BJ (cell line): ENCODE measurements around the gene C12orf75. TPM values are rescaled to one million over a fixed set of nuclear protein-coding genes. Genes with fewer than 3 reads are reported as not detected.

Source experiments
- CTCF ChIA-PET: fragments of 350-600 bp; formaldehyde crosslinking; extraction: SDS; loops from one replicate; lab custom pipeline; 2021; ENCODE audit warnings: antibody characterized with exemption, inconsistent platforms; lab: Yijun Ruan, JAX
- POLR2A ChIA-PET: fragments of 300-600 bp; sonication (Branson Sonifier 250); formaldehyde crosslinking; extraction: SDS; loops from one replicate; lab custom pipeline; 2021; ENCODE audit warnings: antibody characterized with exemption; lab: Charles Lee
- DNase-seq: peaks from one replicate; pipeline ENCODE4 v3.0.0-alpha.2; 2011; ENCODE audit warnings: low read depth
- H3K27me3 ChIP-seq: 2 replicates; pipeline ENCODE4 v1.6.0; 2011; ENCODE audit warnings: low read length; ENCODE audit not compliant: control insufficient read depth, insufficient read depth
- H3K36me3 ChIP-seq: 2 replicates; pipeline ENCODE4 v1.5.1; 2011; ENCODE audit warnings: low read length; ENCODE audit not compliant: control insufficient read depth, insufficient read depth
- H3K4me3 ChIP-seq: 2 replicates; pipeline ENCODE4 v1.5.1; 2011; ENCODE audit warnings: low read depth, mild to moderate bottlenecking, control low read depth, low read length
- CTCF ChIP-seq: IDR thresholded peaks from 2 replicates; pipeline ENCODE4 v1.5.1; 2011; ENCODE audit warnings: low read depth, mild to moderate bottlenecking, control low read depth, inconsistent platforms, low read length, moderate library complexity; ENCODE audit not compliant: insufficient read depth
- polyA plus RNA-seq: library from polyadenylated mRNA; depleted of rRNA; stranded (reverse); fragments of >200 nt; gene quantifications from 2 replicates; pipeline ENCODE4 v1.2.3, GENCODE V29; 2011

C12orf75 gene
- polyA plus RNA-seq, 1 experiment, result 365 TPM

DNA sequence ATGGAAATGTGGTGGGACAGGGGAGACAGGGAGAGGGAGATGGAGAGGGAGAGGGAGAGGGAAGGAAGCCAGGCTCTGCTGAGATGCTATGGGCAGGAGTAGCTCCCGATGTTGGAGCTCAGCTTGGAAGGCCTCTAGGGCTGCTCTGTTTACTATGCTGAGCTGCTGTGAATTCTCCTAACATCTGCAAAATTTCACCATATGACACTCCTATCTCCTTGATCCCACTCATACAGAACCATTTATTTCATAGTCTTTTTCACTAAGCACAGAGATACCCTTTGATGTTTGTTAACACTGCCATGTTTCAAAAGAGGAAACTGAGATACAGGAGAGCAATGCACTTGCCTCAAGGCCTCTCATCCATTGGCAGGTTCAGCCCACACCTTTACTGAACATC lies 60.7 kb downstream of the C12orf75 start:
- POLR2A ChIA-PET, result no interaction called here
- peaks cover 3% of the 10 kb centered on the region for H3K36me3 ChIP-seq
- CTCF ChIA-PET, result interaction anchor here (2.2 kb wide), 1 partner anchor 9 kb away, joined by 5 read pairs; no protein-coding TSS in a partner anchor
- no peak overlapping the region for H3K4me3 ChIP-seq
- no peak for TF ChIP-seq CTCF
- no peaks in the 10 kb centered on the region for H3K27me3 ChIP-seq
- DNase-seq, result no peak

DNA sequence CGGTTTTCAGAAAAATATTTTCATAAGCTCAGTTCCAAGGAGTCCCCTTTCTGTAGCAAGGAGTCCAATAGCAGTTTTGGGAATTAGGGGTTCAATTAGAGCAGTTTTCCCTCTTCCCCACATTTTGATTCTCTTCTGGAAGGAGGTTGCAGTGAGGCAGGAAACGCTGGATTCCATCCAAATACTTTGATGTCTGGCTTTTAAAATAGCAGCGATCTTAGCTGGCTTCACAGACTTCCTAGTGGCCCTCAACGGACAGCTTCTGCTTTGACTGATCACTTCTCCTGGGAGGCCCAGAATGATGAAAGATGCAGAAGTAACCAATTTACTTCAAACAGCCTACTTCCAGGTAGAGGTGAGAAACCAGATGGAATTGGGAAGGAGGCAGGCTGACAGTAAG lies 63.1 kb downstream of the C12orf75 start:
- ChIA-PET POLR2A (no interaction called here), CTCF (interaction anchor here (1.1 to 2.0 kb wide), 2 partner anchors 9 to 11 kb away, joined by 4 to 8 read pairs; no protein-coding TSS in a partner anchor)
- DNase-seq, result no peak
- no peak overlapping the region for H3K4me3 ChIP-seq
- H3K36me3 ChIP-seq, result peaks cover 4% of the 10 kb centered on the region
- no peaks in the 10 kb centered on the region for H3K27me3 ChIP-seq
- TF ChIP-seq CTCF, result no peak

- Histone ChIP-seq H3K27me3 (no peaks in the 10 kb centered on the region), H3K4me3 (no peak overlapping the region), H3K36me3 (peaks cover 17% of the 10 kb centered on the region)
- POLR2A ChIA-PET, result no interaction called here
- CTCF ChIA-PET, result no interaction called here
- TF ChIP-seq CTCF, result no peak
- no peak for DNase-seq
These were observed 65.5 kb downstream of the C12orf75 start for GRCh38 chr12:105396024-105396423.

- no peak for TF ChIP-seq CTCF
- ChIA-PET CTCF (interaction anchor here (1.2 kb wide), 1 partner anchor 12 kb away, joined by 3 read pairs; no protein-coding TSS in a partner anchor), POLR2A (no interaction called here)
- H3K4me3 ChIP-seq, result no peak overlapping the region
- H3K36me3 ChIP-seq, result peaks cover 17% of the 10 kb centered on the region
- no peak for DNase-seq
- H3K27me3 ChIP-seq, result no peaks in the 10 kb centered on the region
These were observed 66.5 kb downstream of the C12orf75 start for GRCh38 chr12:105396983-105397382.

DNA sequence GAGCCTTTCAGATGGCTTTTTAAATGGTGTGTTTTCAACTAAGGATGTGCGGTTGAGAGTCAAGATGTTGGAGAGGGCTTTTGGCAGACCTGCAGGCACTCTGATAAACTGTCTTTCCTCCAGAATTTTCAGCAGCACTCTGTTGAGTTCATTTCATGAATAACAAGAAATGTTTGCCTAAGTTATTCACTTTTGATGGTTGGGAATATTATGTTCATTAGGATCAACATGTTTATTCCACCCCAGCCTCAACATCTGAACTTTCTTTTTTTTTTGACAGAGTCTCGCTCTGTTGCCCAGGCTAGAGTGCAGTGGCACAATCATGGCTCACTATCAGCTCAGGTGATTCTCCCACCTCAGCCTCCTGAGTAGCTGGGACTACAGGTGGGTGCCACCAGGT lies 68.4 kb downstream of the C12orf75 start:
- Histone ChIP-seq H3K4me3 (no peak overlapping the region), H3K27me3 (no peaks in the 10 kb centered on the region), H3K36me3 (peaks cover 22% of the 10 kb centered on the region)
- CTCF ChIA-PET, result no interaction called here
- no peak for TF ChIP-seq CTCF
- POLR2A ChIA-PET, result no interaction called here
- no peak for DNase-seq
